SH-SY5Y (cell line): ENCODE data around the gene FIG4.

ENCODE experiments used
- GATA2 ChIP-seq: IDR thresholded peaks from 2 replicates; pipeline ENCODE4 v1.6.1; 2011; ENCODE audit warnings: mild to moderate bottlenecking, low read depth, low read length
- GATA3 ChIP-seq: IDR thresholded peaks from 2 replicates; pipeline ENCODE4 v1.6.1; 2011; ENCODE audit warnings: low read depth, mild to moderate bottlenecking, low read length, moderate library complexity

The FIG4 gene

GRCh38 chr6:109799129-109799528 lies 108.0 kb downstream of the FIG4 start:
- no peak for TF ChIP-seq GATA2

GRCh38 chr6:109799664-109800063 lies 108.6 kb downstream of the FIG4 start:
- TF ChIP-seq GATA2 (no peak), GATA3 (no peak)

GRCh38 chr6:109800771-109801170 lies 109.7 kb downstream of the FIG4 start:
- TF ChIP-seq GATA3 (no peak), GATA2 (no peak)

- TF ChIP-seq GATA2 (no peak), GATA3 (no peak)
Measured at GRCh38 chr6:109801794-109802193, 110.7 kb downstream of the FIG4 start.

- no peak for TF ChIP-seq GATA2
Measured at GRCh38 chr6:109804020-109804419, 112.9 kb downstream of the FIG4 start.

- TF ChIP-seq GATA3 (no peak), GATA2 (no peak)
Measured at GRCh38 chr6:109807881-109808280, 116.8 kb downstream of the FIG4 start.

GRCh38 chr6:109808837-109809236 lies 117.7 kb downstream of the FIG4 start:
- TF ChIP-seq GATA2: no peak
- no peak for TF ChIP-seq GATA3

- no peak for TF ChIP-seq GATA3
- TF ChIP-seq GATA2: no peak
Measured at GRCh38 chr6:109815054-109815453, 124.0 kb downstream of the FIG4 start.

GRCh38 chr6:109816452-109817374 lies 125.6 kb downstream of the FIG4 start:
- no peak for TF ChIP-seq GATA2

GRCh38 chr6:109820706-109821350 lies 129.7 kb downstream of the FIG4 start:
- TF ChIP-seq GATA3 (no peak), GATA2 (no peak)

- TF ChIP-seq GATA3: no peak
- TF ChIP-seq GATA2: no peak
Measured at GRCh38 chr6:109821428-109821827, 130.3 kb downstream of the FIG4 start.

- no peak for TF ChIP-seq GATA2
- no peak for TF ChIP-seq GATA3
Measured at GRCh38 chr6:109824105-109824504, 133.0 kb downstream of the FIG4 start.

GRCh38 chr6:109826551-109826950 lies 135.5 kb downstream of the FIG4 start:
- TF ChIP-seq GATA2 (no peak), GATA3 (no peak)

GRCh38 chr6:109834131-109834530 lies 143.0 kb downstream of the FIG4 start:
- TF ChIP-seq GATA3 (no peak), GATA2 (no peak)

- no peak for TF ChIP-seq GATA2
- no peak for TF ChIP-seq GATA3
Measured at GRCh38 chr6:109834595-109835437, 143.7 kb downstream of the FIG4 start.
